Measurements from ENCODE around the gene PROB1. TPM values are rescaled to one million over a fixed set of nuclear protein-coding genes. Genes with fewer than 3 reads are reported as not detected.

PROB1 gene
- total and polyA plus RNA-seq, 2 of the 13 experiments (the other 11 are each of a cell fraction or from before 2014, with no cell fraction given), result 0.69 to 1.1 TPM

- TF ChIP-seq PRDM4 (CRISPR knock-in tag; IDR thresholded peaks at IDR 0.05; ENCODE audit: borderline replicate concordance), result no peak
- TF ChIP-seq SIN3B (IDR thresholded peaks at IDR 0.05; ENCODE audit: low read length), result no peak
- no peak for TF ChIP-seq SMAD9 (CRISPR knock-in tag; IDR thresholded peaks at IDR 0.05)
- TF ChIP-seq KLF12 (CRISPR knock-in tag; IDR thresholded peaks at IDR 0.05; ENCODE audit: borderline replicate concordance), result no peak
These were observed 35.1 kb upstream of the PROB1 start (continued) for GRCh38 chr5:139430015-139430414.

GRCh38 chr5:139426203-139426885, 31.4 kb upstream of the PROB1 start:
- 80% methylated on average over 8 of the region's 8 CpGs for WGBS (ENCODE audit: low lambda C conversion rate)
- DNase-seq (ENCODE audit: low spot score), result no peak
- no peak for FAIRE-seq
- ATAC-seq, result no peak
- no TSS peak for BruUV-seq (replicated peaks)
- no peak overlapping the region for H2AFZ ChIP-seq (ENCODE audit: low read length)
- H3K4me1 ChIP-seq (ENCODE audit: insufficient read depth, low read length), result no peaks in the 10 kb centered on the region
- no peaks in the 10 kb centered on the region for H4K20me1 ChIP-seq (ENCODE audit: insufficient read depth, low read length)
- H3K36me3 ChIP-seq (replicated peaks in 1 of 2; ENCODE audit: control insufficient read depth in 1 of 2, insufficient read depth in 2 of 2, low read length in 2 of 2), result peaks cover 3 to 6% of the 10 kb centered on the region in 2 experiments; a peak in 2 of 5 replicates
- intact Hi-C loops (cut with micrococcal nuclease; ENCODE audit: unreplicated experiment), result no loop called here
- H3K9me3 ChIP-seq (ENCODE audit: low read length), result no peaks in the 10 kb centered on the region
- H3K9ac ChIP-seq (ENCODE audit: insufficient read depth, low read depth, low read length), result no peak overlapping the region
- POLR2A ChIA-PET, result no interaction called here
- in situ Hi-C loops (cut with HindIII; ENCODE audit: extremely low pct_ligation_motif_present, low pct_unique_long_range_greater_than_20kb), result no loop called here
- no peaks in the 10 kb centered on the region for H3K79me2 ChIP-seq (ENCODE audit: insufficient read depth, low read length)
- no peak overlapping the region for H3K4me3 ChIP-seq (replicated peaks in 1 of 3; ENCODE audit: insufficient read depth in 1 of 3, low read depth in 2 of 3, low read length in 3 of 3)
- H3K27me3 ChIP-seq (ENCODE audit: control insufficient read depth in 1 of 2, insufficient read depth in 2 of 2, low read length in 2 of 2), result no peaks in the 10 kb centered on the region
- H3K27ac ChIP-seq (ENCODE audit: extremely low read length, insufficient read depth, low read length), result no peak overlapping the region
- H3K4me2 ChIP-seq (ENCODE audit: low read depth, low read length), result no peak overlapping the region
- CTCF ChIA-PET (ENCODE audit: low intra/inter-chr PET ratio, low total read pairs), result no interaction called here
- no peak for TF ChIP-seq ZNF615 (CRISPR knock-in tag; IDR thresholded peaks at IDR 0.05; ENCODE audit: borderline replicate concordance)
- TF ChIP-seq FLYWCH1 (CRISPR knock-in tag; IDR thresholded peaks at IDR 0.05), result no peak
- no peak for TF ChIP-seq USF2 (IDR thresholded peaks at IDR 0.05; ENCODE audit: low read depth, low read length)
- no peak for TF ChIP-seq USF2 (CRISPR knock-in tag; IDR thresholded peaks at IDR 0.05; ENCODE audit: borderline replicate concordance)
- TF ChIP-seq KMT2B (CRISPR knock-in tag; IDR thresholded peaks at IDR 0.05), result no peak
- no peak for TF ChIP-seq AFF4 (CRISPR knock-in tag; IDR thresholded peaks at IDR 0.05)
- TF ChIP-seq CENPBD1 (CRISPR knock-in tag; IDR thresholded peaks at IDR 0.05; ENCODE audit: borderline replicate concordance, low read depth), result no peak
- no peak for TF ChIP-seq HDAC1 (CRISPR knock-in tag; IDR thresholded peaks at IDR 0.05)
- no peak for TF ChIP-seq RFXANK (CRISPR knock-in tag; IDR thresholded peaks at IDR 0.05)
- TF ChIP-seq ZNF207 (IDR thresholded peaks at IDR 0.05; ENCODE audit: borderline replicate concordance), result no peak
- TF ChIP-seq MTF2 (CRISPR knock-in tag; IDR thresholded peaks at IDR 0.05; ENCODE audit: borderline replicate concordance), result no peak
